GM21526 (cell line): ENCODE measurements around the gene PRKG1.
"Not testable (repeated sequence)": the region's sequence is repeated elsewhere in the genome, so short reads cannot be mapped to it uniquely, and the experiment has no call there.

Experiments
- ATAC-seq: cut with Tn5 transposase; IDR thresholded peaks from one replicate; pipeline ENCODE4 v1.9.1; 2021; ENCODE audit warnings: moderate library complexity; ENCODE audit not compliant: unreplicated experiment, low FRiP score

PRKG1 gene

DNA sequence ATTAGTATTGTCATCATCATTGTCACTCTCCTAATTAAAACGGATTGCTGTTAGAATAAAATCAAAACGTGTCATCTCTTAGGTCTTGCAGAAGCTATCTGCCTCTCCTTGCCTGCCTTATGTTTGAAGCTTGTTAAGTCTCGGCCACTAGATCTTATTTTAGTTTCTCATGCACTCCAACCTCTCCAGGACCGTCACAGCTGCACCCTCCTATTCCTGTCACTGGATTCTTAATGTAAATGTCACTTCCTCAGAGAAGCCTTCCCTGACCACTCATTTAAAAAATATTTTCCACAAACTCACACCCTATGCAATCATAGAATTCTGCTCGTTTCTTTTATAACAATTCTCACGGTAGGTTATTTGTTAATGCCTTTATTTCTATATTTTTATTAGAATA, 1135.9 kb downstream of the PRKG1 start:
- no peak for ATAC-seq

DNA sequence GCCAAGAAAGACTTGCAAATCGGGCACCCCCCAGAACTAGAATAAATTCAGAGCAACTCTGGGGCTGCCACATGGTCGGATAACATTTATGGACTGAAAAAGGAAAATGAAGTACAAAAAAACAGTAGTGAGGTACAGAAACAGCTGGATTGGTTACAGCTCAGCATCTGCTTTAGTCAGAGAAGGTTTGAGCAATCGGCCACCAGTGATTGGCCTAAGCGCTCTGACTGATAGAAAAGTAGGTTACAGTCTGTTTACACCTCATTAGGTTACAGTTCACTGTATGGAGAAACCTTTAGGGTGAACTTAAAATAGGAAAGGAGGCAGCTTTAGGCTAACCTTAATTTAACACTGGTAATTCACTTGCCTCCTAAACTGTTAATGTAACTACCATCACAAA, 1137.8 kb downstream of the PRKG1 start:
- ATAC-seq = no peak

DNA sequence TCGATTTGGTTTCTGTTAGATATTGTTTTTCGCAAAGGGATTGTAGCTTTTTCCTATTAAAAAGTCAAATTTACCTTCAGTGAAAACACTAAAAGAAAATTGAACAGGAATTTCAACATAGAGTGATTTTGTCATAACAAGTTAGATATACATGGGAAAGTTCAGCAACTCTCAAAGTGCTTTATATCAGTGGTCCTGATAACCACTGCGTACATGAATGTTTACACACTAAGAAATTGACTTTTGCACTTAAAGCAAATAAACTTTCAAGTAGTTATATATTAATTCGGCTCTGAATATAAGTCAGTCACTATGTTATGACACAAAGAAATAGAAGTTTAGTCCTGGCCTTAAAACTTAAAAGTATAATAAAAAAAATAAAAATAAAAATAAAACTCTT, 1138.5 kb downstream of the PRKG1 start:
- no peak for ATAC-seq

DNA sequence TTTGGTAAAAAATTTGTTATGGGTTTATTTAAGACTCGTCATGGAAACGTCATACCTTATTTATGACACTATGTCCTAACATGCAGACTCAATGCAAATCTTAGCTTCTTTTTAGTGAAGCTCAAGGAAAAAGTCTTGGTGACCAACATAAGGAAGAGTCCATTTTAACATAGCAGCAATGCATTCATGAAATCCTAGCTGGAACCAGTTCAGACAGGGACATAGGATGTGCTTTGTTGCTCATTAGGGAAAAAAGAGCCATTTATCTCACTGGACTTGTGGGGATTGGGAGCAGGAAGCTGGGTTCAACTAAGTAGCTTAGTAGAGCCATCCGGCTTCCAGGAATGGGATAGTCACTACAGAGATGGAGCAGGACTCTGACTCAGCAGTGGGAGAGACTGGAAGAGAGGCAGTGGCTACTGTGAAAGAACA, 1139.0 kb downstream of the PRKG1 start:
- ATAC-seq = no peak

DNA sequence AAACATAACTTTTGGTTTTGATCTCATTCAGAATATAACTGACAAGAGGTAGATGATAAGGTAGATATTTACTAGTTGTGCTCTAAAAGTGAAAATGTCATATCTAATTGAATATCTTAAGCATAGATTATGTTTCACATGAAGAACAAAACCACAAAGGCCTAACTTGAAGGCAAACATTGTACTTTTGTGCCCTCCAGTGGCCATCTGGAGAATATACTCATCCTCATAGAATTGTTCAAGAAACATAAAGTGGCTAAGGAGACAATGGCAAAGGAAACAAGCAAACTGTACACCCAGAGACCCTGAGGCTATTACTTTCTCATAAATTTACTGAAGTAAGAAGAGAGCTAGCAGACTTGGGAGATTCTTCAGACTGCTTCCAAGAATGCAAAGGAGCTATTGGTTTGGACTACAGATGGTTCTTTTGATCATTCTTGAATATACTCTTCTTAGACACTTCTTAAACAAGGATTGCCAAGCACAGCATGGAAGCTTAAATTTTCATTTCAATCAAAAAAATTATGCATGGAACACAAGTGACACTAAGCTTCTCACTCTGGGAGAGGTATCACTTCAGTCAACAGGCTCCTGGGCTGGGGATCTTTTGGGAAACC, 1141.6 kb downstream of the PRKG1 start:
- ATAC-seq = peak; percentile 78

DNA sequence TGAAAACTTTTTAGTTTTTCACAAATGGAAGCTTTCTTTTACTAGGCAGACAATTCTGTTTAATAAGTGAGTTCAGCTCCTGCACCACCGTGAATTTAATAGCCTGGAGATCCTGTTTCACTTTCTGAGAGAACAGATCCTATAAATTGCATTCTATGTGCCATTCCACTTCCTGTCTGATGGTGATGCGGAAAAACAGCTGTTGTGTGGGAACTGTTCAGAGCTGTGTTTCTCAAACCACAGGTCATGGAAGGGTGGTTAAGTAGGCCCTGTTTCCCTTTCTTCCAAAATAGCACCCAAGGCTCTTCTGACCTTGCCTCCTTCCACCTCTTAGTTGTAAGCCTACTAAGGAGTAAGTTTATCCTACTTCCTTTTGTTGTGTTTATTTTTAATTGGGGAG, 1142.6 kb downstream of the PRKG1 start:
- ATAC-seq = peak; percentile 67

DNA sequence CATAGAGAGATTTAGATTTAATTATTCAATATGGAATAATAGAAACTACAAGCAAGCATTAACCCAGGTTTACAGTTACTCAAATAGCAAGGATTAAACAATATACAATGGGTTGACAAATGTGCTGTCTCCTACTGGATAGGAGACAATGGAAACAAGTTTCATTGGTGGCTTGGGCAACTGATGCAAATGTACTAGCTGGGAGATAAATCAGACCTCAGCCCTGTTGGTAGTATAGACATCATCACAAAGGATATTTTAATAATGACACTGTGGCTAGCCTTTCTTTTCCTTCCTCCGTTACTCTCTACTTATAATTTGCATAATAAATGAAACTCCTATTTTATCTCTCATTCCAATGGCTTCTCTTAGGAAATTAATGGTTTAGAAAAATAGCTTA, 1143.2 kb downstream of the PRKG1 start:
- no peak for ATAC-seq

DNA sequence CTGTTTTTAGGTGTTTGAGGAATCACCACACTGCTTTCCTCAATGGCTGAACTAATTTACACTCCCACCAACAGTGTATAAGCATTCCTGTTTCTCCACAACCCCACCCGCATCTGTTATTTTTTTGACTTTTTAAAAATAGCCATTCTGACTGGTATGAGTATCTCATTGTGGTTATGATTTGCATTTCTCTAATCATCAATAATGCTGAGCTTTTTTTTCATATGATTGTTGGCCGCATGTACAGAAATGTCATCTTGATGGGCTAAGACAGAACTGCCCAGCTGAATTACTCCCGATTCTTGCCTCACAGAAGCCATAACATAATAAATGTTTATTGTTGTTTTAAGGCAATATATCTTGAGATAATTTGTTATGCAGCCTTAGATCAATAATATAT, 1146.7 kb downstream of the PRKG1 start:
- no peak for ATAC-seq

DNA sequence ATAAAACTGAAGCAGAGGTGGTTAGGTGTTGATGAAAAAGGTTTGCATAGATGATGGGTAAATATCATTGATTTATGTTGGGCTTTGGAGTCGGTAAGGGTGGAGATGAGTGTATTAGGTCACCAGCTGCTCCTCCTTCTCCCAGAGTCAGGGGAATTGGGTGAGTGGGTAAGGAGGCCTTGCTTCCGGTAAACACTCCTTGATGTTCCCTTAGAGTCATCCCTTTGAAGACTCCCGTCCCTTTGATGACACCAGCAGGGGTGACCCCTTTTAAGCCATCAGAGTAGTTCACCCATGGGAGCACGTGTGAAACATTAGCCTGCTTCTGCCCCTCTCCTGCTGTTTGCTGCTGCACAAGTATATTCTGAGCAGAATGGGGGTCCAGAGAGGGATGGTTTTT, 1147.6 kb downstream of the PRKG1 start:
- ATAC-seq = no peak

DNA sequence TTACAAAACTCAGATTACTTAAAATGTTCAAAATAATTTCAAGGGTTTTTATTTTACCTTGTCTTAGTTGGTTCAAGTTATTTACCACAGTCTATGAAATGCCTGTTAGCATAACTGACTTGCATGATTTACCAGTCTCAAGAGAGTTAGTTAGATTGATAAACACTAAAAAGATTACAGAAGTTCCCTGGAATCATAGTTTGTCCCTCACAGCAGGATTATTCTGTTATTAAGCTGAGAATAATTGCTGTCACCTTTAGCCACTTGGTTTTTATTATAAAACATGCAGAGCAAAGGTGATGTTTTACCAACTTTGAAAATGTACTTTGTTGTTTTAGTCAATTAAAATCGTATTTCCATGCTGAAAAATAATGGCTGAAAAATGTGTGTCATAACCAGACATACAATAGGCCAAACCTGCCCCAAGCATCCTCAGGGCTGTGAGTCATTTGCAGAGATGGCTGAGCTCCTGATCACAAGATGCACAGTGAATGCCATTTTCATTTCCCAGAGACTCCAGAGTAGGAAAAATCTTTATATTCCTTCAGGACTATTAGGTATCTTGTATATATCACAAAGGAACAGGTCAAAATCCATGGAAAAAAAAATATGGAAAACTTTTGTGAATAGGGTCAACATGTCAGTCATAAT, 1152.0 kb downstream of the PRKG1 start:
- ATAC-seq = no peak

DNA sequence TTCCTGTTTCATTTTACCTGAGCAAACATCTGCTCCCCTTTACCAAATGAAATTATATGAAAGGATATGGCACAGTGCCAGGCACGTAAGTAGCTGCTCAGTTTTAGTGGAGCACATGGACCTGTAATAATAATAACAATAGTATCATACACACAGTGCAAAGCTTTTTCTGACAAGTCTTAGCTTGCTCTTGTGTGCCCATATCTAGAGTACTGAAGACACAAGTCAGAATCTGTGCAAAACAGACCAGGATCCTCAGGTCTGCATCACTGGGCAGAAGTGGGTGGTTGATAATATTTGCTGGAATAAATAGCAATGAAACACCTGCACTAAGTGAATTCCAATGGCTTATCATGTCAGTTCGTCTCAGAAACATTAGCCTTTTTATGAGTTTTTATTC, 1154.3 kb downstream of the PRKG1 start:
- ATAC-seq = no peak

DNA sequence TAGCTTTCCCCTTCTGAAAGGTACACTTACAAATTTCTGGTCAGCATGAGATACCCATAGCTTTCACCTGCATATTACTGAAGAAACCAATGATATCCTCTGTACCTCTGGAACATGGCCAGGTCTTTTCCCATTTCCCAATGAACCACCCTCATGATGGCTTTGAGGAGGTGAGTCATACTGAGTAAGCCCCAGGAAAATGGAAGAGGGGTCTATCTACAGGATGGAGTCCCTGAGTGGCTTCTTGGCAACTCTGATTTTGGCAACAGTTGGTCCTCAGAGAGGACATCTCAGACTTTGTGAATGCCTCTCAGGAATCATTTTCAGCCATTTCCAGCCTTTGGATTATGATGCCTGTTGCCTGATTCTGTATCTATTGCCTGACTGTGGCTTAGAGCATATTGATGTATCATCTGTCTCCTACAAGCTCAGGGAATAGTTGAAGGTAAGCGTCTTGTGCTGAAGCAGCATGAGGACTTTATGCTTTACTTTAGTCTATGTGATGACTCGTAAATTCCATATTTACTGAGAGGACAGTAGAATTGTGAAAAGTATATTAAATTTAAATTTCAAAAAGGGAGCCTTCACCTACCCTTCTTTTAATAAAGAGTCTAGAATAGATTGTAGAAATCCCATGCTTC, 1155.1 kb downstream of the PRKG1 start:
- ATAC-seq = no peak

DNA sequence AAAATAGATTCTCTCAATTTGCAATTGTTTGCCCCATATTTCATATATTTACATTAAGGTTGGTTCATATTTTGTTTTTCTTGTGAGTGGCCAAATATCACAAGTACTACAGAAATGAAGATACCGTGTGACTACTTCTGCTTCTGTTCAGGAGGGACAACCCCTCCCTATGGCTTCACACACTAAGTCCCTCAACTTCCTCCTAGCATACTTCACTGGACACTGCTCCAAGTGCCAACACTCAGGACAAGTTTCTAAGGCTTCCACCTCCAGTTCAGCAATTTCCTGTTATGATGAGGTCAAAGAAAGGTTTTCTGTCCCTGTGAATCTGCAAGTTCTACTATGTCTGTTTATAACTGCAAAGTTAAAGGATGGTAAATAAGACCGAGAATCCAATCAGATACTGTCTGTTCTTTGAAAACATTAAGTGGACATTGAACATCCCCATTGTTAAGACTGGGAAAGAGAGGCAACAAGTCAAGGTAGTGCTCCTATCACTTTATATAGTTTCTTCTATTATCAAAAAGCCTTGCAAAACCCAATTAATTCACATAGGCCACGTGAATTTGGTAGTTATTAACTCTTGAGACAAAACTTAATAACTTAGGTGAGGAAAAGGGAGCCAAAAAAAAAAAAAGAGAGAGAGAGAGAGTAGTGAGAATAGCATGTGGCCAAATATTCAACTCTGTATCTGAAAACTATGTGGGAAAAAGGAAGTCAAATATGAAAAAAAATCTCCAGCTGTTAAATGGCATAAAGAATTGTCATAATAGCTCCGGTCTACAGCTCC, 1158.5 kb downstream of the PRKG1 start:
- peak; percentile 89 for ATAC-seq

DNA sequence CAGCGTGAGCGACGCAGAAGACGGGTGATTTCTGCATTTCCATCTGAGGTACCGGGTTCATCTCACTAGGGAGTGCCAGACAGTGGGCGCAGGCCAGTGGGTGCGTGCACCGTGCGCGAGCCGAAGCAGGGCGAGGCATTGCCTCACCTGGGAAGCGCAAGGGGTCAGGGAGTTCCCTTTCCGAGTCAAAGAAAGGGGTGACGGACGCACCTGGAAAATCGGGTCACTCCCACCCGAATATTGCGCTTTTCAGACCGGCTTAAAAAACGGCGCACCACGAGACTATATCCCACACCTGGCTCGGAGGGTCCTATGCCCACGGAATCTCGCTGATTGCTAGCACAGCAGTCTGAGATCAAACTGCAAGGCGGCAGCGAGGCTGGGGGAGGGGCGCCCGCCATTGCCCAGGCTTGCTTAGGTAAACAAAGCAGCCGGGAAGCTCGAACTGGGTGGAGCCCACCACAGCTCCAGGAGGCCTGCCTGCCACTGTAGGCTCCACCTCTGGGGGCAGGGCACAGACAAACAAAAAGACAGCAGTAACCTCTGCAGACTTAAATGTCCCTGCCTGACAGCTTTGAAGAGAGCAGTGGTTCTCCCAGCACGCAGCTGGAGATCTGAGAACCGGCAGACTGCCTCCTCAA, 1159.2 kb downstream of the PRKG1 start:
- not testable (repeated sequence) for ATAC-seq

DNA sequence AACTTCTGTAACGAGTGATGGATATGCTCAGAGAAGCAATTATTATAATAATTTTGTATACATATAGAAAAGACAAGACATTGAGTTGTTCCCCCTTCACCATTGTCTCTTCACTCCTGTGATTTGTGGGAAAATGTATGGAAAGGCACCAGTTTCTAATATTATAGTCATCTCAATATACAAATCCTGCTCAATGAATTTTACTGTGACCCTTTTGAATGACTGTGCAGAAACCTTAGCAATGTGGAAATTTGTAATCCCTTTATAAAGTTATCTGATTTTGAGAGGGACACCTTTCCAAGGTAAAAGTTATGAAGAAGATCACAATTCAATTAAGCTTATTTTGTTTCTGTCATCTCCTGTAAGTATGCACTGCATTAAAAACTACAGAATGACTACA, 1165.5 kb downstream of the PRKG1 start:
- ATAC-seq = no peak

DNA sequence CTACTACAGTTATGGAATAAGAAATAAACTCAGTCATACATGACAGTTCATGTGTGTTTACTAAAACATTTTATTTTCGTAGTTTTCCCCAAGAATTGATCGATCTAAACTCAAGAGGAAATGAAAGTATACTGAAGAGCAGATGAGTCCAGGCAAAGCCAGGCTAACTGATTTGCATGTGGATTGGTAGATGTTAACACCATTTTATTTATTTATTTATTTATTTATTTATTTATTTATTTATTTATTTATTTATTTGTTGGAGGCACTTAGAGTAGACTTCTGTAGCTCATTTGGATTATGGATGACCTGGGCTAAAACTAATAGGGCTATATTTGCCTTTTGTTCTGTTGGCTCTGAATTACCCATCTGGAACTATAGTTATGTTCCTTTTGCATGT, 1171.3 kb downstream of the PRKG1 start:
- no peak for ATAC-seq

DNA sequence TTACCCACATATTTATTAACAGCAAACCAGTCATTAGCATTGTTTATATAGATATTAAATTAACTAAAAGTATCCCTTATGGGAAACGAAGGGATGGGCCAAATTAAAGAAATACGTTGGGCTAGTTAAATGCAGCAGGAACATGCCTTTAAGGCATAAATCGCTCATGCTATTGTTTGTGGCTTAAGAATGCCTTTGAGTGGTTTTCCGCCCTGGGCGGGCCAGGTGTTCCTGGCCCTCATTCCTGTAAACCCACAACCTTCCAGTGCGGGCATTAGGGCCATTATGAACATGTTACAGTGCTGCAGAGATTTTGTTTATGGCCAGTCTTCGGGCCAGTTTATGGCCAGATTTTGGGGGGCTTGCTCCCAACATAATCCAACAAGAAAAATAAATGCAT, 1173.6 kb downstream of the PRKG1 start:
- not testable (repeated sequence) for ATAC-seq

DNA sequence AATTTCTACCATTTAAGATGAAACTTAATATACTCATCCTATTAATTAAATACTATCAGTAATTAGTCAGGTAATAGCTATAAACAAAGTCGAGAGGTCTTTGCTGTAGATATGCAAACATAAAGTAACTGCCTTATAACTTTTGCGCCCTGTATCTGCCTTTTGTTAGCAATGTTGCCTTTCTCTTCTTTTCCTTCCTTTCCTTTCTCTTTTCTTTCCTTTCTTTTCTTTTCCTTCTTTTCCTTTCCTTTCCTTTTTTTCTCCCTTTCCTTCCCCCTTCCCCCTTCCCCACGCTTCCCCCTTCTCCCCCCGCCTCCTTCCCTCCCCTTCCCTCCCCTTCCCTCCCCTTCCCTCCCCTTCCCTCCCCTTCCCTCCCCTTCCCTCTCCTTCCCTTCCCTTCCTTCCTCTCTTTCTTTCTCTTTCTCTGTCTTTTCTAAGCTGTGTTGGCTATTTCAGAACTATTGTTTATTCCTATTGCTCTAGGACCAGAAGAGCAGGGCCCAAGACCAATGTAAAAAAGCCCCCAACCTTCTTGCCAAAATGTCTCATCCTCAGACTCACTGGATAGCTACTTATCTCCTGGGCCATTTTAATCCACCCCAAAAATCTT, 1174.5 kb downstream of the PRKG1 start:
- no peak for ATAC-seq

DNA sequence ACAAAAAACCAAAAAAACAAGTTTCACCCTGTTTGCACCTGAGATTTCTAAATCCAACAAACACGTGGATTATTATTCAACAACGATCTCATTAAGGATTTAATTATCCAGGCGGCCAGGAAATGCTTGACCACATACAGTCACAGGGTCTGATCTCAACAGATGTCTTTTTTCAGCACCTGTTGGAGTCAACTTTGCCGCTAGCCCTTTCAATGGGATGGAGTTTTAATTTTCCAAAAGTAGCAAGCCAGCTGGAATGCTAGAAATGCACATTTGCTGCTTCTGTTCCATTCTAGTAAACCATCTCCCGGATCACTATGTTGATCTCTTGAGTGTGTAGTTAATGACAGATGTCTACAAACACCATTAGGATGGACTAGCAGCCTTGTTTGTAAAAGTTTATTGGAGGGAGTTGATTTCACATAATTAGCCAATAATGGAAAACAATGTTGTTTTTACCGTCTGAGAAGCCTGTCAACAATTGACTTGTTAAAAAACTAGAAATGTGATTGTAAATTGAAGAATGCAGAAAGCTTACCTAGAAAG, 1175.6 kb downstream of the PRKG1 start:
- no peak for ATAC-seq

DNA sequence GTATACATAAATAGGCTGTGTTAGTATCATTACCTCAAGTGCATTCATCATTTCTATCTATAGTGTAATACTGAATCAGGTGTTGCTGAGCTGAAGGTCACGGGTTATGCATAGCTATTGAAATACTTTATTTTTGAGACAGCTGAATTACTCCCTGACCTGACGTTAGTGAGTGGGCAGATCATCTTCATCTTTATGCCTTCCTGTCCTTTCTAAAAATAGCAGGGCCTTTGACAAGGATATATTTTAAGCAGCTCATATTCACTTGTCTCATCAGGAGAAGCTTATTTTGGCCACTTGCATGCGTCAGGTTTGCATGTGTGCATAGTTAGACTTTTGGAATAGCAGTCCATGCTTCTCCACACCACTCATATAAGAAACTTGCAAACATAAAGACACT, 1176.2 kb downstream of the PRKG1 start:
- no peak for ATAC-seq
